ENCODE measurements around the gene COL4A4. TPM values are rescaled to one million over a fixed set of nuclear protein-coding genes. Genes with fewer than 3 reads are reported as not detected.
"Not testable (repeated sequence)": the region's sequence is repeated elsewhere in the genome, so short reads cannot be mapped to it uniquely, and the experiment has no call there.

The COL4A4 gene
- total RNA-seq, 2 experiments from 2014 or later: not detected

- Mint-ChIP-seq H3K4me3 (no peak overlapping the region), H3K4me1 (ENCODE audit: low read depth) (no peaks in the 10 kb centered on the region), H3K27me3 (peaks cover 2% of the 10 kb centered on the region), H3K9me3 (no peaks in the 10 kb centered on the region), H3K36me3 (ENCODE audit: low read depth) (no peaks in the 10 kb centered on the region), H3K27ac (no peak overlapping the region)
- no peak for ATAC-seq
- CTCF ChIA-PET: no interaction called here
- intact Hi-C loops (cut with micrococcal nuclease): no loop called here
- no peak for TF ChIP-seq CTCF (IDR thresholded peaks at IDR 0.05)
- POLR2A ChIA-PET: no interaction called here
- DNase-seq: no peak
Observed at GRCh38 chr2:227180770-227181169, 16.8 kb upstream of the COL4A4 start.

GRCh38 chr2:227179988-227180685 is 16.1 kb upstream of the COL4A4 start:
- Mint-ChIP-seq H3K4me1 (ENCODE audit: low read depth) (no peaks in the 10 kb centered on the region), H3K36me3 (ENCODE audit: low read depth) (no peaks in the 10 kb centered on the region), H3K4me3 (no peak overlapping the region), H3K9me3 (no peaks in the 10 kb centered on the region), H3K27me3 (peaks cover 2% of the 10 kb centered on the region), H3K27ac (no peak overlapping the region)
- DNase-seq (no peak), ATAC-seq (no peak)
- no peak for TF ChIP-seq CTCF (IDR thresholded peaks at IDR 0.05)
- intact Hi-C loops (cut with micrococcal nuclease): no loop called here
- ChIA-PET CTCF (no interaction called here), POLR2A (no interaction called here)

- no peaks in the 10 kb centered on the region for H3K9me3 Mint-ChIP-seq
- intact Hi-C loops (cut with micrococcal nuclease): no loop called here
- DNase-seq: no peak
- no peak overlapping the region for H3K27ac Mint-ChIP-seq
- ChIA-PET POLR2A (no interaction called here), CTCF (no interaction called here)
- no peaks in the 10 kb centered on the region for H3K36me3 Mint-ChIP-seq (ENCODE audit: low read depth)
- H3K27me3 Mint-ChIP-seq: peaks cover 4% of the 10 kb centered on the region
- ATAC-seq: no peak
- TF ChIP-seq CTCF (IDR thresholded peaks at IDR 0.05): no peak
- H3K4me1 Mint-ChIP-seq (ENCODE audit: low read depth): no peaks in the 10 kb centered on the region
- H3K4me3 Mint-ChIP-seq: no peak overlapping the region
Observed at GRCh38 chr2:227177592-227178336, 13.8 kb upstream of the COL4A4 start.

- H3K36me3 Mint-ChIP-seq (ENCODE audit: low read depth); CTCF ChIA-PET: not testable (repeated sequence)
Observed at GRCh38 chr2:227171779-227172178, 7.8 kb upstream of the COL4A4 start.

GRCh38 chr2:227164763-227165291 is 822 bp upstream of the COL4A4 start:
- intact Hi-C loops (cut with micrococcal nuclease): no loop called here
- DNase-seq: peak; percentile 56
- POLR2A ChIA-PET: no interaction called here
- H3K4me1 Mint-ChIP-seq (ENCODE audit: low read depth): peaks cover 2% of the 10 kb centered on the region
- peak; percentile 79 for ATAC-seq
- TF ChIP-seq CTCF (IDR thresholded peaks at IDR 0.05): no peak
- no peaks in the 10 kb centered on the region for H3K36me3 Mint-ChIP-seq (ENCODE audit: low read depth)
- H3K27me3 Mint-ChIP-seq: peaks cover 52% of the 10 kb centered on the region
- peak overlapping the region; percentile 53 for H3K4me3 Mint-ChIP-seq
- H3K9me3 Mint-ChIP-seq: peaks cover under 1% of the 10 kb centered on the region
- CTCF ChIA-PET: no interaction called here
- H3K27ac Mint-ChIP-seq: no peak overlapping the region

More at GRCh38 chr2:227171779-227172178, 7.8 kb upstream of the COL4A4 start:
- H3K27me3 Mint-ChIP-seq: peaks cover 11% of the 10 kb centered on the region
- H3K4me3 Mint-ChIP-seq; POLR2A ChIA-PET; H3K27ac Mint-ChIP-seq; H3K4me1 Mint-ChIP-seq (ENCODE audit: low read depth); ATAC-seq; H3K9me3 Mint-ChIP-seq; intact Hi-C loops (cut with micrococcal nuclease); DNase-seq: not testable (repeated sequence)

Measured in activated CD8-positive, alpha-beta T cell treated with anti-CD3 and anti-CD28 coated beads for 36 hours (primary cell).